Measurements from ENCODE around the gene HNRNPLL. TPM values are rescaled to one million over a fixed set of nuclear protein-coding genes. Genes with fewer than 3 reads are reported as not detected.

Gene HNRNPLL
- polyA plus RNA-seq, 1 experiment, result 78.5 TPM

- Histone ChIP-seq H3K27ac (ENCODE audit: low read depth, low read length) (no peak overlapping the region), H3K27me3 (ENCODE audit: control insufficient read depth, insufficient read depth, low read length) (peaks cover 14% of the 10 kb centered on the region), H3K4me3 (ENCODE audit: low read depth, low read length) (no peak overlapping the region), H3K9me3 (ENCODE audit: control insufficient read depth, insufficient read depth, low read length) (no peaks in the 10 kb centered on the region)
- no peak for TF ChIP-seq CTCF (IDR thresholded peaks at IDR 0.05; ENCODE audit: low read depth, low read length)
- ChIA-PET CTCF (no interaction called here), POLR2A (no interaction called here)
- DNase-seq (ENCODE audit: low read depth, low spot score), result no peak
Observed at GRCh38 chr2:38629684-38630083, 27.0 kb upstream of the HNRNPLL start.

GRCh38 chr2:38627391-38627790, 24.7 kb upstream of the HNRNPLL start:
- H3K4me3 ChIP-seq (ENCODE audit: low read depth, low read length), result no peak overlapping the region
- no peak overlapping the region for H3K27ac ChIP-seq (ENCODE audit: low read depth, low read length)
- ChIA-PET POLR2A (no interaction called here), CTCF (interaction anchor here (1.4 kb wide), 1 partner anchor 45 kb away, joined by 4 read pairs; no protein-coding TSS in a partner anchor)
- TF ChIP-seq CTCF (IDR thresholded peaks at IDR 0.05; ENCODE audit: low read depth, low read length), result no peak
- H3K27me3 ChIP-seq (ENCODE audit: control insufficient read depth, insufficient read depth, low read length), result peaks cover 12% of the 10 kb centered on the region
- no peaks in the 10 kb centered on the region for H3K9me3 ChIP-seq (ENCODE audit: control insufficient read depth, insufficient read depth, low read length)
- DNase-seq (ENCODE audit: low read depth, low spot score), result no peak

GRCh38 chr2:38626326-38627035, 23.8 kb upstream of the HNRNPLL start:
- H3K4me3 ChIP-seq (ENCODE audit: low read depth, low read length), result no peak overlapping the region
- no peak for TF ChIP-seq CTCF (IDR thresholded peaks at IDR 0.05; ENCODE audit: low read depth, low read length)
- no peak for DNase-seq (ENCODE audit: low read depth, low spot score)
- peaks cover 12% of the 10 kb centered on the region for H3K27me3 ChIP-seq (ENCODE audit: control insufficient read depth, insufficient read depth, low read length)
- H3K9me3 ChIP-seq (ENCODE audit: control insufficient read depth, insufficient read depth, low read length), result no peaks in the 10 kb centered on the region
- ChIA-PET POLR2A (no interaction called here), CTCF (interaction anchor here (1.4 kb wide), 1 partner anchor 44 kb away, joined by 4 read pairs; no protein-coding TSS in a partner anchor)
- no peak overlapping the region for H3K27ac ChIP-seq (ENCODE audit: low read depth, low read length)

- no peak overlapping the region for H3K27ac ChIP-seq (ENCODE audit: low read depth, low read length)
- H3K9me3 ChIP-seq (ENCODE audit: control insufficient read depth, insufficient read depth, low read length), result no peaks in the 10 kb centered on the region
- ChIA-PET POLR2A (no interaction called here), CTCF (interaction anchor here (1.2 kb wide), 1 partner anchor 19 kb away, joined by 3 read pairs; the partner anchor contains the start of gene HNRNPLL)
- peaks cover 5% of the 10 kb centered on the region for H3K27me3 ChIP-seq (ENCODE audit: control insufficient read depth, insufficient read depth, low read length)
- no peak for DNase-seq (ENCODE audit: low read depth, low spot score)
- no peak for TF ChIP-seq CTCF (IDR thresholded peaks at IDR 0.05; ENCODE audit: low read depth, low read length)
- no peak overlapping the region for H3K4me3 ChIP-seq (ENCODE audit: low read depth, low read length)
Observed at GRCh38 chr2:38622210-38622609, 19.5 kb upstream of the HNRNPLL start.

GRCh38 chr2:38621018-38621417, 18.3 kb upstream of the HNRNPLL start:
- H3K27me3 ChIP-seq (ENCODE audit: control insufficient read depth, insufficient read depth, low read length), result no peaks in the 10 kb centered on the region
- no peaks in the 10 kb centered on the region for H3K9me3 ChIP-seq (ENCODE audit: control insufficient read depth, insufficient read depth, low read length)
- no peak overlapping the region for H3K27ac ChIP-seq (ENCODE audit: low read depth, low read length)
- H3K4me3 ChIP-seq (ENCODE audit: low read depth, low read length), result no peak overlapping the region
- TF ChIP-seq CTCF (IDR thresholded peaks at IDR 0.05; ENCODE audit: low read depth, low read length), result no peak
- ChIA-PET CTCF (interaction anchor here (1.2 kb wide), 1 partner anchor 18 kb away, joined by 3 read pairs; the partner anchor contains the start of gene HNRNPLL), POLR2A (no interaction called here)
- no peak for DNase-seq (ENCODE audit: low read depth, low spot score)

Data from AG04450 (cell line).